Tibial nerve (tissue), 4 donors: Measurements from ENCODE around the gene RSRC1. TPM values are rescaled to one million over a fixed set of nuclear protein-coding genes. Genes with fewer than 3 reads are reported as not detected.

Experiments used
- DNase-seq, 2 donors: peaks; one replicate each; pipeline ENCODE4 v3.0.0-alpha.2; 2019; ENCODE audit warnings: low spot score in 2 of 2
- H3K27ac ChIP-seq, 4 donors: fragments of 200-600 bp; sonication (generic) in 3 of 4; one replicate each; pipeline ENCODE4 v1.5.1; 2017 to 2019; ENCODE audit warnings: mild to moderate bottlenecking in 1 of 4
- H3K27me3 ChIP-seq, 2 donors: fragments of 200-600 bp; sonication (generic) in 1 of 2; one replicate each; pipeline versions ENCODE4 v1.5.1 to v1.6.0; 2017 to 2019
- H3K36me3 ChIP-seq, 3 donors: fragments of 200-600 bp; sonication (generic); one replicate each; pipeline ENCODE4 v1.5.1; 2018 to 2019
- H3K4me1 ChIP-seq, 4 donors: fragments of 200-600 bp; sonication (generic) in 3 of 4; one replicate each; pipeline ENCODE4 v1.5.1; 2017 to 2019
- H3K4me3 ChIP-seq, 4 donors: fragments of 200-600 bp; sonication (generic) in 3 of 4; one replicate each; pipeline ENCODE4 v1.5.1; 2017 to 2019; ENCODE audit warnings: mild to moderate bottlenecking in 1 of 4, moderate library complexity in 1 of 4
- H3K9me3 ChIP-seq, 4 donors: fragments of 200-600 bp; sonication (generic) in 3 of 4; one replicate each; pipeline ENCODE4 v1.5.1; 2017 to 2019
- EP300 ChIP-seq, 2 donors: sonication (generic); formaldehyde crosslinking; IDR thresholded peaks; one replicate each; pipeline ENCODE4 v1.6.1; 2017; ENCODE audit warnings: antibody characterized with exemption in 2 of 2, mild to moderate bottlenecking in 1 of 2
- POLR2A ChIP-seq, 2 donors: fragments of 450-650 bp; IDR thresholded peaks; one replicate each; pipeline ENCODE4 v1.6.1; 2017; ENCODE audit warnings: antibody characterized with exemption in 2 of 2, mild to moderate bottlenecking in 2 of 2, moderate library complexity in 2 of 2
- WGBS, 2 donors: methylation state at CpG; one replicate each; pipeline ENCODE4 v1.1.5; 2018; 5-methylcytosine and 5-hydroxymethylcytosine counted together
- total RNA-seq, 4 donors: library from RNA; depleted of rRNA; stranded (reverse); fragments of >200 nt; gene quantifications; one replicate each; pipeline ENCODE4 v1.1.0, GENCODE V29; 2016
- TF ChIP-seq, protein P1 (sequence below), 5 experiments: fragments of 200-600 bp in 3 of 5; fragments of 450-650 bp in 2 of 5; sonication (generic) in 3 of 5; IDR thresholded peaks; one replicate each; pipeline ENCODE4 v1.5.1; 2016 to 2019; ENCODE audit warnings: antibody characterized with exemption in 5 of 5, mild to moderate bottlenecking in 3 of 5, moderate library complexity in 2 of 5

Gene RSRC1
- total RNA-seq, 4 donors from 2014 or later: 58.2 to 70.5 (median 68.6) TPM

GRCh38 chr3:158456114-158456513 lies 346.2 kb downstream of the RSRC1 start:
- H3K9me3 ChIP-seq: no peaks in the 10 kb centered on the region
- no peaks in the 10 kb centered on the region for H3K27me3 ChIP-seq
- H3K27ac ChIP-seq: no peak overlapping the region
- H3K4me1 ChIP-seq: no peaks in the 10 kb centered on the region
- no peaks in the 10 kb centered on the region for H3K36me3 ChIP-seq
- TF ChIP-seq EP300 (IDR thresholded peaks at IDR 0.05): no peak
- TF ChIP-seq, protein P1, sequence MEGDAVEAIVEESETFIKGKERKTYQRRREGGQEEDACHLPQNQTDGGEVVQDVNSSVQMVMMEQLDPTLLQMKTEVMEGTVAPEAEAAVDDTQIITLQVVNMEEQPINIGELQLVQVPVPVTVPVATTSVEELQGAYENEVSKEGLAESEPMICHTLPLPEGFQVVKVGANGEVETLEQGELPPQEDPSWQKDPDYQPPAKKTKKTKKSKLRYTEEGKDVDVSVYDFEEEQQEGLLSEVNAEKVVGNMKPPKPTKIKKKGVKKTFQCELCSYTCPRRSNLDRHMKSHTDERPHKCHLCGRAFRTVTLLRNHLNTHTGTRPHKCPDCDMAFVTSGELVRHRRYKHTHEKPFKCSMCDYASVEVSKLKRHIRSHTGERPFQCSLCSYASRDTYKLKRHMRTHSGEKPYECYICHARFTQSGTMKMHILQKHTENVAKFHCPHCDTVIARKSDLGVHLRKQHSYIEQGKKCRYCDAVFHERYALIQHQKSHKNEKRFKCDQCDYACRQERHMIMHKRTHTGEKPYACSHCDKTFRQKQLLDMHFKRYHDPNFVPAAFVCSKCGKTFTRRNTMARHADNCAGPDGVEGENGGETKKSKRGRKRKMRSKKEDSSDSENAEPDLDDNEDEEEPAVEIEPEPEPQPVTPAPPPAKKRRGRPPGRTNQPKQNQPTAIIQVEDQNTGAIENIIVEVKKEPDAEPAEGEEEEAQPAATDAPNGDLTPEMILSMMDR (IDR thresholded peaks at IDR 0.05): no peak
- TF ChIP-seq POLR2A (IDR thresholded peaks at IDR 0.05): no peak
- no peak overlapping the region for H3K4me3 ChIP-seq
- WGBS, 2 donors: 80 to 88% methylated on average over 3 of the region's 3 CpGs
- no peak for DNase-seq

- TF ChIP-seq POLR2A (IDR thresholded peaks at IDR 0.05) (no peak), EP300 (IDR thresholded peaks at IDR 0.05) (no peak)
- TF ChIP-seq, protein P1 (IDR thresholded peaks at IDR 0.05): no peak
- no peaks in the 10 kb centered on the region for H3K4me1 ChIP-seq
- no peaks in the 10 kb centered on the region for H3K27me3 ChIP-seq
- H3K27ac ChIP-seq: no peak overlapping the region
- no peak for DNase-seq
- H3K4me3 ChIP-seq: no peak overlapping the region
- H3K36me3 ChIP-seq: no peaks in the 10 kb centered on the region
- WGBS, 2 donors: 93% methylated on average over 5 of the region's 5 CpGs
- no peaks in the 10 kb centered on the region for H3K9me3 ChIP-seq
These were observed 348.6 kb downstream of the RSRC1 start for GRCh38 chr3:158458464-158458863.

DNA sequence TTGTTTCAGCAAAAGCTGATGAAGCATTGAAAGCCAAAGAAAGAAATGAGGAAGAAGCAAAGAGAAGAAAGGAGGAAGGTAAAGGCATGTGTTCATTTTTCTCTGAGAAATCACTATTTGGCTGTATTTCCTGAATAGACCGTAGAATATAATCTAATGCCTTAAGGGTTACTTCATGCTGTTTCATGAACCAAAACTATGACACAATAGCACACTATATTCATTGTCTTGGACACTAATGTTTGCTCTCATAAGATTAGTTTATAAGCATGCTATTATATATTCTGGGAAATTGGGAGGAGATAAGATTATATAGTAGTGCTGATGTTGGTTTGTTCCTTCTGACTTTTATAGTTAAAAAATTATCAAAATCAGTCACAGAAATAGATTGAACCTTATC lies 351.0 kb downstream of the RSRC1 start:
- no peaks in the 10 kb centered on the region for H3K27me3 ChIP-seq
- no peak for TF ChIP-seq POLR2A (IDR thresholded peaks at IDR 0.05)
- TF ChIP-seq EP300 (IDR thresholded peaks at IDR 0.05): no peak
- TF ChIP-seq, protein P1 (IDR thresholded peaks at IDR 0.05): no peak
- no peak overlapping the region for H3K27ac ChIP-seq
- H3K4me1 ChIP-seq: no peaks in the 10 kb centered on the region
- no peak overlapping the region for H3K4me3 ChIP-seq
- no peaks in the 10 kb centered on the region for H3K36me3 ChIP-seq
- DNase-seq: no peak
- H3K9me3 ChIP-seq: no peaks in the 10 kb centered on the region
- WGBS, 2 donors: 20 to 52% methylated on average over 1 of the region's 1 CpG

GRCh38 chr3:158463556-158463955 lies 353.7 kb downstream of the RSRC1 start:
- 73 to 87% methylated on average over 3 of the region's 3 CpGs for WGBS, 2 donors
- no peaks in the 10 kb centered on the region for H3K27me3 ChIP-seq
- H3K4me3 ChIP-seq: no peak overlapping the region
- TF ChIP-seq, protein P1 (IDR thresholded peaks at IDR 0.05): no peak
- TF ChIP-seq POLR2A (IDR thresholded peaks at IDR 0.05) (no peak), EP300 (IDR thresholded peaks at IDR 0.05) (no peak)
- no peaks in the 10 kb centered on the region for H3K4me1 ChIP-seq
- H3K9me3 ChIP-seq: no peaks in the 10 kb centered on the region
- no peak overlapping the region for H3K27ac ChIP-seq
- no peak for DNase-seq
- H3K36me3 ChIP-seq: no peaks in the 10 kb centered on the region

GRCh38 chr3:158465074-158465473 lies 355.2 kb downstream of the RSRC1 start:
- DNase-seq: no peak
- Histone ChIP-seq H3K4me3 (no peak overlapping the region), H3K9me3 (no peaks in the 10 kb centered on the region), H3K27me3 (no peaks in the 10 kb centered on the region), H3K4me1 (no peaks in the 10 kb centered on the region), H3K27ac (no peak overlapping the region), H3K36me3 (no peaks in the 10 kb centered on the region)
- no peak for TF ChIP-seq EP300 (IDR thresholded peaks at IDR 0.05)
- TF ChIP-seq, protein P1 (IDR thresholded peaks at IDR 0.05): no peak
- 90 to 92% methylated on average over 3 of the region's 3 CpGs for WGBS, 2 donors
